H9 (cell line): ENCODE results near the gene ADGRG1. TPM values are rescaled to one million over a fixed set of nuclear protein-coding genes. Genes with fewer than 3 reads are reported as not detected.

Experiments used
- DNase-seq: peaks from one replicate; pipeline ENCODE4 v3.0.0-alpha.2; 2017
- H2AFZ ChIP-seq: one replicate; pipeline ENCODE4 v1.6.1; 2013; ENCODE audit warnings: mild to moderate bottlenecking, low read length, control low read depth, moderate library complexity
- H2AK5ac ChIP-seq: 2 replicates; pipeline ENCODE4 v1.6.1; 2013; ENCODE audit warnings: low read length, control low read depth, mixed read lengths; ENCODE audit not compliant: insufficient read length
- H2BK120ac ChIP-seq: one replicate; pipeline ENCODE4 v1.6.1; 2013; ENCODE audit warnings: low read depth, mild to moderate bottlenecking, low read length, control low read depth, inconsistent platforms; ENCODE audit not compliant: poor library complexity, severe bottlenecking
- H2BK12ac ChIP-seq: 2 replicates; pipeline ENCODE4 v1.6.1; 2013; ENCODE audit warnings: low read length, control low read depth, mixed read lengths, low read depth; ENCODE audit not compliant: insufficient read length
- H2BK15ac ChIP-seq: 2 replicates; pipeline ENCODE4 v1.6.1; 2013; ENCODE audit warnings: low read depth, low read length, control low read depth
- H2BK20ac ChIP-seq: one replicate; pipeline ENCODE4 v1.6.1; 2013; ENCODE audit warnings: low read depth, mild to moderate bottlenecking, low read length, control low read depth, inconsistent platforms; ENCODE audit not compliant: poor library complexity, severe bottlenecking
- H2BK5ac ChIP-seq: 2 replicates; pipeline ENCODE4 v1.6.1; 2013; ENCODE audit warnings: low read length, control low read depth, mixed read lengths; ENCODE audit not compliant: insufficient read length
- H3K14ac ChIP-seq: 2 replicates; pipeline ENCODE4 v1.6.1; 2013; ENCODE audit warnings: low read length, control low read depth; ENCODE audit not compliant: insufficient read depth
- H3K18ac ChIP-seq: 2 replicates; pipeline ENCODE4 v1.6.1; 2013; ENCODE audit warnings: low read depth, mild to moderate bottlenecking, mixed read lengths, low read length, control low read depth; ENCODE audit not compliant: insufficient read length
- H3K23ac ChIP-seq: 2 replicates; pipeline ENCODE4 v1.6.1; 2013; ENCODE audit warnings: low read length, control low read depth, mixed read lengths, low read depth; ENCODE audit not compliant: insufficient read length
- H3K23me2 ChIP-seq: 2 replicates; pipeline ENCODE4 v1.6.1; 2013; ENCODE audit warnings: low read depth, mild to moderate bottlenecking, mixed read lengths, low read length, control low read depth; ENCODE audit not compliant: insufficient read length, poor library complexity, severe bottlenecking
- H3K27ac ChIP-seq: 2 replicates; pipeline ENCODE4 v1.5.1; 2013; ENCODE audit warnings: low read length, control low read depth, mixed read lengths, low read depth; ENCODE audit not compliant: insufficient read length
- H3K27me3 ChIP-seq: 2 replicates; pipeline ENCODE4 v1.6.1; 2013; ENCODE audit warnings: low read length, control low read depth, inconsistent platforms; ENCODE audit not compliant: insufficient read depth
- H3K4ac ChIP-seq: 2 replicates; pipeline ENCODE4 v1.6.1; 2013; ENCODE audit warnings: low read depth, mild to moderate bottlenecking, control low read depth, inconsistent platforms, low read length, moderate library complexity
- H3K4me1 ChIP-seq: 2 replicates; pipeline ENCODE4 v1.6.1; 2013; ENCODE audit warnings: low read length, control low read depth, inconsistent platforms; ENCODE audit not compliant: insufficient read depth
- H3K4me2 ChIP-seq: 2 replicates; pipeline ENCODE4 v1.6.1; 2013; ENCODE audit warnings: low read length, control low read depth, mixed read lengths; ENCODE audit not compliant: insufficient read length, insufficient read depth
- H3K56ac ChIP-seq: 2 replicates; pipeline ENCODE4 v1.6.1; 2013; ENCODE audit warnings: low read depth, mild to moderate bottlenecking, mixed read lengths, low read length, control low read depth; ENCODE audit not compliant: insufficient read length
- H3K79me1 ChIP-seq: 2 replicates; pipeline ENCODE4 v1.6.1; 2013; ENCODE audit warnings: low read depth, mild to moderate bottlenecking, moderate library complexity, low read length, control low read depth, inconsistent platforms; ENCODE audit not compliant: insufficient read depth, poor library complexity, severe bottlenecking
- H3K79me2 ChIP-seq: 2 replicates; pipeline ENCODE4 v1.6.1; 2013; ENCODE audit warnings: low read length, control low read depth, inconsistent platforms; ENCODE audit not compliant: insufficient read depth
- H3K9ac ChIP-seq: 2 replicates; pipeline ENCODE4 v1.6.1; 2013; ENCODE audit warnings: low read length, control low read depth, mixed read lengths; ENCODE audit not compliant: insufficient read length; ENCODE audit errors: extremely low read depth
- H3K9me3 ChIP-seq: one replicate; pipeline ENCODE4 v1.6.1; 2013; ENCODE audit warnings: low read depth, low read length, inconsistent platforms; ENCODE audit not compliant: control insufficient read depth
- H3T11ph ChIP-seq: one replicate; pipeline ENCODE4 v1.6.1; 2013; ENCODE audit warnings: mild to moderate bottlenecking, low read length, control low read depth, inconsistent platforms
- H4K20me1 ChIP-seq: one replicate; pipeline ENCODE4 v1.6.1; 2013; ENCODE audit not compliant: control insufficient read depth, insufficient read length, insufficient read depth
- H4K5ac ChIP-seq: 2 replicates; pipeline ENCODE4 v1.6.1; 2013; ENCODE audit warnings: low read depth, mild to moderate bottlenecking, mixed read lengths, low read length, control low read depth; ENCODE audit not compliant: insufficient read length
- H4K8ac ChIP-seq: replicated peaks from 2 replicates; pipeline ENCODE4 v1.6.1; 2013; ENCODE audit warnings: low read length, control low read depth, mixed read lengths, low read depth; ENCODE audit not compliant: insufficient read length
- H4K91ac ChIP-seq: 2 replicates; pipeline ENCODE4 v1.6.1; 2013; ENCODE audit warnings: low read depth, mild to moderate bottlenecking, moderate library complexity, mixed read lengths, low read length, control low read depth; ENCODE audit not compliant: insufficient read length
- H3K27ac Mint-ChIP-seq, 3 experiments: 2 replicates in 2 of 3; 3 replicates in 1 of 3; pipeline ENCODE4 v1.8.0; 2020 to 2021; ENCODE audit warnings: mixed read lengths in 3 of 3, mild to moderate bottlenecking in 1 of 3, moderate library complexity in 1 of 3
- H3K27me3 Mint-ChIP-seq: 2 replicates; pipeline ENCODE4 v1.8.0; 2021; ENCODE audit warnings: low read depth, mild to moderate bottlenecking, moderate library complexity, mixed read lengths
- H3K36me3 Mint-ChIP-seq, 3 experiments: 2 replicates in 2 of 3; 3 replicates in 1 of 3; pipeline ENCODE4 v1.8.0; 2020 to 2021; ENCODE audit warnings: low read depth in 3 of 3, mixed read lengths in 3 of 3; ENCODE audit not compliant: insufficient read depth in 1 of 3
- H3K4me1 Mint-ChIP-seq, 2 experiments: 2 replicates each; pipeline ENCODE4 v1.8.0; 2020; ENCODE audit warnings: mixed read lengths in 2 of 2
- H3K4me3 Mint-ChIP-seq, 2 experiments: 2 replicates in 1 of 2; 3 replicates in 1 of 2; pipeline ENCODE4 v1.8.0; 2020 to 2021; ENCODE audit warnings: mild to moderate bottlenecking in 2 of 2, mixed read lengths in 2 of 2, moderate library complexity in 1 of 2
- H3K9me3 Mint-ChIP-seq, 2 experiments: 2 replicates in 1 of 2; 3 replicates in 1 of 2; pipeline ENCODE4 v1.8.0; 2020; ENCODE audit warnings: mild to moderate bottlenecking in 2 of 2, mixed read lengths in 2 of 2, moderate library complexity in 1 of 2
- WGBS: extraction: QIAGEN DNeasy Blood & Tissue Kit; methylation state at CpG from one replicate; pipeline ENCODE4 v1.1.7; 2013; ENCODE audit warnings: missing lambda C conversion rate, low lambda C conversion rate, mixed read lengths; ENCODE audit not compliant: insufficient read length; ENCODE audit errors: extremely low coverage; 5-methylcytosine and 5-hydroxymethylcytosine counted together
- total RNA-seq: library from RNA; stranded (reverse); gene quantifications from 2 replicates; pipeline ENCODE4 v1.2.1, GENCODE V29; 2021
- TF ChIP-seq, protein P1 (sequence below): fragments of 200-600 bp; sonication (generic); conservative IDR thresholded peaks from 3 replicates; pipeline ENCODE4 v1.8.0; 2021; ENCODE audit warnings: antibody characterized with exemption, mild to moderate bottlenecking

ADGRG1 gene
- total RNA-seq, 1 experiment from 2014 or later, result 1.1 TPM

GRCh38 chr16:57639172-57639887, 10.9 kb downstream of the ADGRG1 start:
- Histone ChIP-seq H2BK15ac (no peak overlapping the region), H3T11ph (no peak overlapping the region), H3K79me1 (no peaks in the 10 kb centered on the region), H3K27ac (no peak overlapping the region), H4K5ac (no peak overlapping the region), H3K23ac (no peak overlapping the region), H4K8ac (no peak overlapping the region), H2BK12ac (no peak overlapping the region), H3K79me2 (no peaks in the 10 kb centered on the region), H3K9ac (no peak overlapping the region), H3K23me2 (no peaks in the 10 kb centered on the region), H3K9me3 (no peaks in the 10 kb centered on the region), H3K56ac (no peak overlapping the region), H3K4me1 (no peaks in the 10 kb centered on the region), H4K20me1 (no peaks in the 10 kb centered on the region), H3K18ac (no peak overlapping the region), H2BK5ac (no peak overlapping the region), H2AK5ac (no peak overlapping the region), H3K27me3 (peaks cover 2% of the 10 kb centered on the region; the same call in 1 of the 2 replicates), H2BK120ac (no peak overlapping the region), H3K14ac (no peak overlapping the region), H3K4ac (no peak overlapping the region), H2AFZ (no peak overlapping the region), H4K91ac (no peak overlapping the region), H2BK20ac (no peak overlapping the region), H3K4me2 (peak overlapping the region; percentile 19)
- TF ChIP-seq, protein P1, sequence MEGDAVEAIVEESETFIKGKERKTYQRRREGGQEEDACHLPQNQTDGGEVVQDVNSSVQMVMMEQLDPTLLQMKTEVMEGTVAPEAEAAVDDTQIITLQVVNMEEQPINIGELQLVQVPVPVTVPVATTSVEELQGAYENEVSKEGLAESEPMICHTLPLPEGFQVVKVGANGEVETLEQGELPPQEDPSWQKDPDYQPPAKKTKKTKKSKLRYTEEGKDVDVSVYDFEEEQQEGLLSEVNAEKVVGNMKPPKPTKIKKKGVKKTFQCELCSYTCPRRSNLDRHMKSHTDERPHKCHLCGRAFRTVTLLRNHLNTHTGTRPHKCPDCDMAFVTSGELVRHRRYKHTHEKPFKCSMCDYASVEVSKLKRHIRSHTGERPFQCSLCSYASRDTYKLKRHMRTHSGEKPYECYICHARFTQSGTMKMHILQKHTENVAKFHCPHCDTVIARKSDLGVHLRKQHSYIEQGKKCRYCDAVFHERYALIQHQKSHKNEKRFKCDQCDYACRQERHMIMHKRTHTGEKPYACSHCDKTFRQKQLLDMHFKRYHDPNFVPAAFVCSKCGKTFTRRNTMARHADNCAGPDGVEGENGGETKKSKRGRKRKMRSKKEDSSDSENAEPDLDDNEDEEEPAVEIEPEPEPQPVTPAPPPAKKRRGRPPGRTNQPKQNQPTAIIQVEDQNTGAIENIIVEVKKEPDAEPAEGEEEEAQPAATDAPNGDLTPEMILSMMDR, result no peak
- Mint-ChIP-seq H3K4me1 (peaks cover 12 to 31% of the 10 kb centered on the region in 2 experiments), H3K36me3 (no peaks in the 10 kb centered on the region), H3K9me3 (no peaks in the 10 kb centered on the region), H3K27ac (no peak overlapping the region), H3K27me3 (peaks cover 45% of the 10 kb centered on the region), H3K4me3 (peak overlapping the region in 1 of 2 experiments; percentile 54; a peak in 2 of 5 replicates)
- no CpG with 5 or more reads among the region's 23 CpGs for WGBS
- DNase-seq, result peak; percentile 78
